Trophoblast cell (in vitro differentiated cells and primary cell): ENCODE data around the gene NXN.
"Not testable (repeated sequence)": the region's sequence is repeated elsewhere in the genome, so short reads cannot be mapped to it uniquely, and the experiment has no call there.

Source experiments
- DNase-seq, 2 donors: peaks; one replicate each; pipeline ENCODE4 v3.0.0-alpha.2; 2016
- H2AFZ ChIP-seq: 2 replicates; pipeline ENCODE4 v1.6.1; 2013; ENCODE audit warnings: low read length, moderate library complexity, mild to moderate bottlenecking; ENCODE audit not compliant: insufficient read depth, poor library complexity
- H2AK5ac ChIP-seq: 2 replicates; pipeline ENCODE4 v1.6.1; 2013; ENCODE audit warnings: mild to moderate bottlenecking, low read length
- H2BK120ac ChIP-seq: 2 replicates; pipeline ENCODE4 v1.6.1; 2013; ENCODE audit warnings: low read length, mild to moderate bottlenecking, moderate library complexity; ENCODE audit not compliant: insufficient read depth, poor library complexity
- H2BK12ac ChIP-seq: 2 replicates; pipeline ENCODE4 v1.6.1; 2013; ENCODE audit warnings: mild to moderate bottlenecking, low read length, moderate library complexity
- H2BK5ac ChIP-seq: 2 replicates; pipeline ENCODE4 v1.6.1; 2013; ENCODE audit warnings: low read length, low read depth, moderate library complexity, mild to moderate bottlenecking; ENCODE audit not compliant: poor library complexity
- H3K14ac ChIP-seq: 2 replicates; pipeline ENCODE4 v1.6.1; 2013; ENCODE audit warnings: mild to moderate bottlenecking, low read length
- H3K18ac ChIP-seq: 2 replicates; pipeline ENCODE4 v1.6.1; 2013; ENCODE audit warnings: mild to moderate bottlenecking, low read length
- H3K23ac ChIP-seq: 2 replicates; pipeline ENCODE4 v1.6.1; 2013; ENCODE audit warnings: low read length
- H3K27ac ChIP-seq: 2 replicates; pipeline ENCODE4 v1.5.1; 2013; ENCODE audit warnings: low read depth, mild to moderate bottlenecking, inconsistent platforms, low read length, moderate library complexity
- H3K27me3 ChIP-seq: 2 replicates; pipeline ENCODE4 v1.6.1; 2013; ENCODE audit warnings: inconsistent platforms, mild to moderate bottlenecking, low read length, moderate library complexity; ENCODE audit not compliant: insufficient read depth
- H3K36me3 ChIP-seq, 2 experiments: 1 replicate in 1 of 2; 2 replicates in 1 of 2; pipeline ENCODE4 v1.6.1; 2013; ENCODE audit warnings: low read length in 2 of 2, mild to moderate bottlenecking in 2 of 2, moderate library complexity in 1 of 2; ENCODE audit not compliant: insufficient read depth in 2 of 2, control insufficient read depth in 1 of 2
- H3K4ac ChIP-seq: 2 replicates; pipeline ENCODE4 v1.6.1; 2013; ENCODE audit warnings: low read depth, mild to moderate bottlenecking, low read length, moderate library complexity
- H3K4me1 ChIP-seq, 2 experiments: 1 replicate in 1 of 2; 2 replicates in 1 of 2; pipeline ENCODE4 v1.6.1; 2013; ENCODE audit warnings: low read length in 2 of 2, mild to moderate bottlenecking in 2 of 2, moderate library complexity in 1 of 2; ENCODE audit not compliant: insufficient read depth in 2 of 2, control insufficient read depth in 1 of 2
- H3K4me2 ChIP-seq: 2 replicates; pipeline ENCODE4 v1.6.1; 2013; ENCODE audit warnings: inconsistent platforms, mild to moderate bottlenecking, low read length, moderate library complexity
- H3K4me3 ChIP-seq: 2 replicates; pipeline ENCODE4 v1.5.1; 2013; ENCODE audit warnings: mild to moderate bottlenecking, low read depth, low read length, inconsistent platforms
- H3K79me1 ChIP-seq: one replicate; pipeline ENCODE4 v1.6.1; 2013; ENCODE audit warnings: low read length
- H3K79me2 ChIP-seq: 2 replicates; pipeline ENCODE4 v1.6.1; 2013; ENCODE audit warnings: low read length, mild to moderate bottlenecking; ENCODE audit not compliant: control insufficient read depth, insufficient read depth, poor library complexity
- H3K9ac ChIP-seq: 2 replicates; pipeline ENCODE4 v1.6.1; 2013; ENCODE audit warnings: mild to moderate bottlenecking, low read length
- H3K9me3 ChIP-seq: 2 replicates; pipeline ENCODE4 v1.6.1; 2013; ENCODE audit warnings: low read depth, mild to moderate bottlenecking, control low read depth, inconsistent platforms, low read length; ENCODE audit not compliant: insufficient read depth
- H4K12ac ChIP-seq: 2 replicates; pipeline ENCODE4 v1.6.1; 2013; ENCODE audit warnings: low read depth, mild to moderate bottlenecking, low read length, moderate library complexity
- H4K8ac ChIP-seq: 2 replicates; pipeline ENCODE4 v1.6.1; 2013; ENCODE audit warnings: low read depth, mild to moderate bottlenecking, low read length, moderate library complexity
- H4K91ac ChIP-seq: one replicate; pipeline ENCODE4 v1.6.1; 2013; ENCODE audit warnings: low read depth, mild to moderate bottlenecking, low read length, moderate library complexity
- WGBS: extraction: QIAGEN DNeasy Blood & Tissue Kit; methylation state at CpG from one replicate; pipeline ENCODE4 v1.1.7; 2013; ENCODE audit warnings: missing lambda C conversion rate; ENCODE audit not compliant: insufficient read length, insufficient coverage; ENCODE audit errors: extremely low coverage; 5-methylcytosine and 5-hydroxymethylcytosine counted together

Gene NXN

DNA sequence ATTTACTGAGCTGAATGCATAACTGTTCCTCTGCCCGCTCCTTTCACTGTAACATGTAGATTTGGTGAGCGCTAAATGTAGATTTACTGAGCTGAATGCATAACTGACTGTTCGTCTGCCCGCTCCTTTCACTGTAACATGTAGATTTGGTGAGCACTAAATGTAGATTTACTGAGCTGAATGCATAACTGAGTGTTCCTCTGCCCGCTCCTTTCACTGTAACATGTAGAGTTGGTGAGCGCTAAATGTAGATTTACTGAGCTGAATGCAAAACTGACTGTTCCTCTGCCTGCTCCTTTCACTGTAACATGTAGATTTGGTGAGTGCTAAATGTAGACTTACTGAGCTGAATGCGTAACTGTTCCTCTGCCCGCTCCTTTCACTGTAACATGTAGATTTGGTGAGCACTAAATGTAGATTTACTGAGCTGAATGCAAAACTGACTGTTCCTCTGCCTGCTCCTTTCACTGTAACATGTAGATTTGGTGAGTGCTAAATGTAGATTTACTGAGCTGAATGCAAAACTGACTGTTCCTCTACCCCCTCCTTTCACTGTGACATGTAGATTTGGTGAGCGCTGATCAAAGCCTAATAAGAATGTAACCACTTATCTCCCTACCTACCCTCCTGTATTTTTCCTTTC, 224.1 kb downstream of the NXN start:
- not testable (repeated sequence) for H3K9me3 ChIP-seq, H3K27me3 ChIP-seq, H2AK5ac ChIP-seq, H3K4me2 ChIP-seq, H3K4ac ChIP-seq, H3K27ac ChIP-seq, H3K18ac ChIP-seq, H2BK5ac ChIP-seq, H2BK120ac ChIP-seq, H2AFZ ChIP-seq, H3K9ac ChIP-seq, DNase-seq, H3K14ac ChIP-seq, H2BK12ac ChIP-seq, H3K23ac ChIP-seq, H4K91ac ChIP-seq, H4K8ac ChIP-seq, H4K12ac ChIP-seq, H3K4me3 ChIP-seq
- WGBS: no CpG with 5 or more reads among the region's 9 CpGs
- peaks cover 8 to 12% of the 10 kb centered on the region in 2 experiments for H3K36me3 ChIP-seq
- H3K79me2 ChIP-seq: peaks cover 14% of the 10 kb centered on the region
- H3K79me1 ChIP-seq: peaks cover 11% of the 10 kb centered on the region
- peaks cover 9 to 11% of the 10 kb centered on the region in 2 experiments for H3K4me1 ChIP-seq

DNA sequence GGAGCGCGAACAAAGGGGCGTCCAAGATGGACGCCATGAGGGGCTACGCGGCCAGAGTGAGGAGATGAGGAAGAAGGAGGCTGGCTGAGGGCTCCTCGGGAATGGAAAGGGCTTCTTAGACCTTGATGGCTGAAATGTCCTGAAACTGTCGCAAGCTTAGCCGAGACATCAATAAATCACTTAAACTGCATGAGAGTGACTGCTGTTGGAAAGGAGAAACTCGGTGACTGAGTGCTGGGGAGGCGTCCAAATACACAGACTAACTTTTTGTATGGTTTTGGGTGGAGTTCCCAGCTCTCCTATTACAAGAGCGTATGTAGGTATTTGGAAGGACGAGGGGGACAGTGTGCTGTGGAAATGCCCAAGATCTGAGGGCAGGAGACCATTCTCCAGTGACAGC, 226.2 kb downstream of the NXN start:
- H2BK120ac ChIP-seq: no peak overlapping the region
- H2BK12ac ChIP-seq: no peak overlapping the region
- H3K4me2 ChIP-seq: no peak overlapping the region
- no peaks in the 10 kb centered on the region for H3K27me3 ChIP-seq
- H3K36me3 ChIP-seq: peaks cover 5 to 9% of the 10 kb centered on the region in 2 experiments
- no peak overlapping the region for H2AFZ ChIP-seq
- no peak overlapping the region for H2AK5ac ChIP-seq
- no peak overlapping the region for H3K14ac ChIP-seq
- no peak overlapping the region for H3K23ac ChIP-seq
- H2BK5ac ChIP-seq: no peak overlapping the region
- no peak overlapping the region for H3K18ac ChIP-seq
- peaks cover 11% of the 10 kb centered on the region for H3K79me1 ChIP-seq
- H4K8ac ChIP-seq: no peak overlapping the region
- H3K79me2 ChIP-seq: peaks cover 14% of the 10 kb centered on the region
- no peak overlapping the region for H4K91ac ChIP-seq
- peaks cover 4% of the 10 kb centered on the region for H3K9me3 ChIP-seq
- no peak overlapping the region for H3K4me3 ChIP-seq
- H3K9ac ChIP-seq: no peak overlapping the region
- DNase-seq: no peak
- no CpG with 5 or more reads among the region's 13 CpGs for WGBS
- H3K4ac ChIP-seq: no peak overlapping the region
- H4K12ac ChIP-seq: no peak overlapping the region
- no peak overlapping the region for H3K27ac ChIP-seq
- peaks cover 9 to 11% of the 10 kb centered on the region in 2 experiments for H3K4me1 ChIP-seq

DNA sequence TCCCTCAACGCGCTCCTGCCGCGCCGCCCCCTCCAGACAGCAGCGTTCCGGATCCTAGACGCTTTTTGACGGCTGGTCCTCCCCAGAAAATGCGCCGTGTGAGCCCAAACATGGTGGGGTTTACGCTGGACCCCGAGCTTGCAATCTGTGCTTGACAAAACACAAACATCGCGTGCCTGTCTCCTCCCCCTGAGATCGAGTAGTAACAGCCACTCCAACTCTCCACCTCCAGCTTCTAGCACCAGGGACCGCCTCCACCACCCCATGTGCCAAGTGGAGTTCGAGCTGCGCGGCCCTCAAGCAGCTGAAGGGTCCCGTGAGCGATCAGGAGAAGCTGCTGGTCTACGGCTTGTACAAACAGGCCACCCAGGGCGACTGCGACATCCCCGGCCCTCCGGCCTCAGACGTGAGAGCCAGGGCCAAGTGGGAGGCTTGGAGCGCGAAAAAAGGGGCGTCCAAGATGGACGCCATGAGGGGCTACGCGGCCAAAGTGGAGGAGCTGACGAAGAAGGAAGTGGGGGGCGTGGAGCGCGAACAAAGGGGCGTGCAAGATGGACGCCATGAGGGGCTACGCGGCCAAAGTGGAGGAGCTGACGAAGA, 226.9 kb downstream of the NXN start:
- Histone ChIP-seq H3K4me2 (peak overlapping the region; percentile 76), H2BK5ac (peak overlapping the region; percentile 29), H3K36me3 (peaks cover 11 to 13% of the 10 kb centered on the region in 2 experiments), H2AFZ (peak overlapping the region; percentile 85), H3K18ac (peak overlapping the region; percentile 84), H3K23ac (no peak overlapping the region), H3K79me2 (peaks cover 14% of the 10 kb centered on the region), H3K14ac (peak overlapping the region; percentile 89), H2AK5ac (peak overlapping the region; percentile 80), H3K79me1 (peaks cover 11% of the 10 kb centered on the region), H2BK12ac (peak overlapping the region; percentile 33), H3K4me3 (peak overlapping the region; percentile 97), H3K9me3 (peaks cover 5% of the 10 kb centered on the region), H3K4me1 (peaks cover 9 to 11% of the 10 kb centered on the region in 2 experiments), H3K4ac (peak overlapping the region; percentile 66), H4K12ac (peak overlapping the region; percentile 95), H4K91ac (peak overlapping the region; percentile 89), H3K27me3 (no peaks in the 10 kb centered on the region), H4K8ac (peak overlapping the region; percentile 97), H3K27ac (no peak overlapping the region), H3K9ac (peak overlapping the region; percentile 11), H2BK120ac (peak overlapping the region; percentile 40)
- WGBS: no CpG with 5 or more reads among the region's 43 CpGs
- peak in 1 of 2 donors; percentile 16 for DNase-seq

DNA sequence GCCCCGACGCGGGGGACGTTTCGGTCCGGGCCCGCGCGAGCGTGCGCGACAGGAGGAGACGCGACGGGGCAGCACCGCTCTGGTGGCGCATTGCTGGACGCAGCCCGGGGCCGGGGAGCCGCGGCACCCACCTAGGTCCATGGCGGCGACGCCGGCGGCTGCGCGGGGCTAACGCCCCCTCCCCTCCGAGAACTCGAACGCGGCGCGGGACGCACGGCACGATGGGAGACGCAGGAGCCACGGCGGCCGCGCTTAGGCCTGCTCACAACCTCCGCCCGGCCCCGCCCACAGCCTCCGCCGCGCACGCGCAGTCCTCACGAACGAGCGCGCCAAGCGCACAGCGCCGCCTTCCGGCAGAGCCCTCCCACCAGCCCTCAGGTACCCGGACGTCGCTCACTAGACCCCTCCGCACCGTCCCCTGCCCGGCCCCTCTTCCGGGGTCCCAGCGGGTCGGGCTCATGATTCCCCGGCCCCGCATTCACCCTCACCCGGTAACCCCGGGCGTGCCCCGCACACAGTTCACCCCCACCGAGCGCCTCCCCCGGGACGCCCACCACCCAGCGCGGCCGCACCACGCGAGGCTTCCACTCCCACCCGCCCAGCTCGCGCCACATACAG, 227.5 kb downstream of the NXN start, which contains the start of gene GEMIN4:
GEMIN4 (minus strand) TSS at position 263 of the 618 bp plus-strand sequence; CDS start at position 141, 122 bp downstream.
- Histone ChIP-seq H3K4me1 (peaks cover 9 to 11% of the 10 kb centered on the region in 2 experiments), H3K79me1 (peaks cover 11% of the 10 kb centered on the region), H3K4ac (peak within 1 kb of the TSS; percentile 66), H2BK120ac (peak within 1 kb of the TSS; percentile 40), H3K4me3 (peak within 1 kb of the TSS; percentile 97), H3K14ac (peak within 1 kb of the TSS; percentile 89), H2BK5ac (peak within 1 kb of the TSS; percentile 29), H3K36me3 (peaks cover 17 to 19% of the 10 kb centered on the region in 2 experiments), H3K27ac (no peak within 1 kb of the TSS), H3K23ac (no peak within 1 kb of the TSS), H2BK12ac (peak within 1 kb of the TSS; percentile 33), H4K8ac (peak within 1 kb of the TSS; percentile 97), H3K4me2 (peak within 1 kb of the TSS; percentile 76), H4K91ac (peak within 1 kb of the TSS; percentile 89), H3K9me3 (peaks cover 6% of the 10 kb centered on the region), H2AK5ac (peak within 1 kb of the TSS; percentile 80), H3K79me2 (peaks cover 14% of the 10 kb centered on the region), H3K9ac (peak within 1 kb of the TSS; percentile 81), H3K18ac (peak within 1 kb of the TSS; percentile 84), H4K12ac (peak within 1 kb of the TSS; percentile 95), H3K27me3 (no peaks in the 10 kb centered on the region), H2AFZ (peak within 1 kb of the TSS; percentile 85)
- DNase-seq: peak; percentile 82 to 95
- no CpG with 5 or more reads among the region's 87 CpGs for WGBS
